Peyer's patch (tissue), 4 donors: ENCODE data around the gene USP34. TPM values are rescaled to one million over a fixed set of nuclear protein-coding genes. Genes with fewer than 3 reads are reported as not detected.

Experiments used
- DNase-seq, 3 donors: peaks; one replicate each; pipeline ENCODE4 v3.0.0-alpha.2; 2017 to 2019
- H3K27ac ChIP-seq, 4 donors: fragments of 200-600 bp; sonication (generic); one replicate each; pipeline ENCODE4 v1.5.1; 2016 to 2019
- H3K27me3 ChIP-seq, 2 donors: fragments of 200-600 bp; sonication (generic); one replicate each; pipeline ENCODE4 v1.5.1; 2019
- H3K36me3 ChIP-seq, 3 donors: fragments of 200-600 bp; sonication (generic); one replicate each; pipeline ENCODE4 v1.5.1; 2016 to 2019
- H3K4me1 ChIP-seq, 4 donors: fragments of 200-600 bp; sonication (generic); one replicate each; pipeline ENCODE4 v1.5.1; 2016 to 2019
- H3K4me3 ChIP-seq, 4 donors: fragments of 200-600 bp; sonication (generic); 1 replicate in 3 of 4; 2 replicates in 1 of 4; pipeline ENCODE4 v1.5.1; 2016 to 2019; ENCODE audit warnings: mild to moderate bottlenecking in 1 of 4
- H3K9me3 ChIP-seq, 4 donors: fragments of 200-600 bp; sonication (generic); one replicate each; pipeline ENCODE4 v1.5.1; 2016 to 2019; ENCODE audit warnings: mild to moderate bottlenecking in 1 of 4
- CTCF ChIP-seq, 6 experiments: fragments of 450-650 bp in 4 of 6; fragments of 200-600 bp in 2 of 6; sonication (generic) in 1 of 6; IDR thresholded peaks; one replicate each; pipeline ENCODE4 v1.5.1; 2017 to 2019; ENCODE audit warnings: antibody characterized with exemption in 6 of 6, mild to moderate bottlenecking in 3 of 6, moderate library complexity in 1 of 6
- POLR2A ChIP-seq, 2 donors: fragments of 450-650 bp; IDR thresholded peaks; one replicate each; pipeline ENCODE4 v1.5.1; 2017; ENCODE audit warnings: antibody characterized with exemption in 2 of 2, mild to moderate bottlenecking in 2 of 2, moderate library complexity in 2 of 2
- small RNA-seq, 2 donors: library from RNA; depleted of rRNA; stranded (forward); fragments of <200 nt; gene quantifications; one replicate each; pipeline ENCODE3, GENCODE V24; 2016
- total RNA-seq, 4 donors: library from RNA; depleted of rRNA; stranded (reverse); fragments of >200 nt; gene quantifications; one replicate each; pipeline ENCODE4 v1.1.0, GENCODE V29; 2016

Gene USP34
- total RNA-seq, 4 donors from 2014 or later, result 148 to 201 (median 172) TPM

DNA sequence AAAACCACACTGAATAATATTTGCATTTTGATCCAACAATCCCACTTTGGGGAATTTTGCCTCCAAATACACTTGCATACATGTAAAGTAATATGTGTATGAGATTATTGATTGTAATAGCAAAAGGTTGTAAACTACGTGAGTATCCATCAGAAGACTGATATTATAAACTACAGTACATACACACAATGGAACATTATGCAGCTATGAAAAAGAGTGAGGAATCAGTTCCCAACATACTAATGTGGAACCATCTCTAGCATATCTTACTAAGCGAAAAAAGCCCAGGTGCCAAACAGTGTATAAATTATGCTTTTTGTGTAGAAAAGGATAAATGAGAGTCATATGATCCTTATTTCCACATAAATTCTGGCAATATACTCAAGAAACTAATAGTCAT, 324.9 kb downstream of the USP34 start:
- Histone ChIP-seq H3K27me3 (no peaks in the 10 kb centered on the region), H3K4me1 (peaks cover 0 to 5% (median 2%) of the 10 kb centered on the region in 4 donors), H3K4me3 (peak overlapping the region in 1 of 4 donors; percentile 51), H3K27ac (peak overlapping the region in 1 of 4 donors; percentile 3), H3K36me3 (peaks cover 0 to 12% (median 0%) of the 10 kb centered on the region in 3 donors), H3K9me3 (no peaks in the 10 kb centered on the region)
- no peak for DNase-seq
- TF ChIP-seq CTCF (IDR thresholded peaks at IDR 0.05), result no peak
- no peak for TF ChIP-seq POLR2A (IDR thresholded peaks at IDR 0.05)

- H3K27ac ChIP-seq, result peak overlapping the region; percentile 71 to 83 (median 78)
- TF ChIP-seq POLR2A (IDR thresholded peaks at IDR 0.05), result peak in 1 of 2 donors; percentile 21
- no peak for TF ChIP-seq CTCF (IDR thresholded peaks at IDR 0.05)
- H3K9me3 ChIP-seq, result no peaks in the 10 kb centered on the region
- H3K4me3 ChIP-seq, result peak overlapping the region; percentile 48 to 61 (median 50)
- H3K27me3 ChIP-seq, result no peaks in the 10 kb centered on the region
- H3K36me3 ChIP-seq, result peaks cover 0 to 12% (median 0%) of the 10 kb centered on the region in 3 donors
- H3K4me1 ChIP-seq, result peaks cover 0 to 5% (median 2%) of the 10 kb centered on the region in 4 donors
- peak; percentile 82 to 96 (median 91) for DNase-seq
Measured at GRCh38 chr2:61144697-61145268, 326.1 kb downstream of the USP34 start.

DNA sequence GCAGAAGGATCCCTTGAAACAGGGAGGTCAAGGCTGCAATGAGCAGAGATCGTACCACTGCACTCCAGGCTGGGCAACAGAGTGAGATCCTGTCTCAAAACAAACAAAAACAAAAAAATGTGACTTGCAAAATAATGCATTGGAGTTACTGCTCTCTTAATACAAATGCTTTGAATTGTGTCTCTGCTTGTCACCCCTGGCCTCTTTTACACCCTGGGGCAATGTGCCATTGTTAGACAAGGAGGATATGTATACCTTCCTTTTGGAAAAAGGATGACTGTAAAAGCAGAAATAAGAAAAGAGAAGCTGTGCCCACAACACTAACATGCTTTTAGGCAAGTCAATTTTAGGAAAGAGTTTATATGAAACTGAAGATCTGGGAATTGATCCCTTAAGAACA, 329.7 kb downstream of the USP34 start:
- no peaks in the 10 kb centered on the region for H3K36me3 ChIP-seq
- no peaks in the 10 kb centered on the region for H3K27me3 ChIP-seq
- no peak overlapping the region for H3K4me3 ChIP-seq
- no peak overlapping the region for H3K27ac ChIP-seq
- DNase-seq, result no peak
- TF ChIP-seq CTCF (IDR thresholded peaks at IDR 0.05), result no peak
- no peak for TF ChIP-seq POLR2A (IDR thresholded peaks at IDR 0.05)
- peaks cover 0 to 5% (median 2%) of the 10 kb centered on the region in 4 donors for H3K4me1 ChIP-seq
- no peaks in the 10 kb centered on the region for H3K9me3 ChIP-seq

DNA sequence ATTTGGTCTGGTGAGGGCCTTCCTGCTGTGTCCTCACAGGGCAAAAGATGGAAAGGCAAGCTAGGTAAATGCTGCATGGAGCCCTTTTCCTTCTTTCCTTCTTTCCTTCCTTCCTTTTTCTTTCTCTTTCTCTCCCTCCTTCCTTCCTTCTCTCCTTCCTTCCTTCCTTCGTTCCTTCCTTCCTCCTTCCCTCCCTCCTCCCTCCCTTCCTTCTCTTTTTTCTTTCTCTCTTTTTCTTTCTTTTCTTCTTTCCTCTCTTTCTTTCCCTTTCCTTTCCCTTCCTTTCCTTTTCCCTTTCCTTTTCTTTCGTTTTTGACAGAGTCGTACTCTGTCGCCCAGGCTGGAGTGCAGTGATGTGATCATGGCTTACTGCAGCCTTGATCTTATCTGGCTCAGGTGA, 332.0 kb downstream of the USP34 start:
- DNase-seq, result no peak
- Histone ChIP-seq H3K36me3 (no peaks in the 10 kb centered on the region), H3K9me3 (no peaks in the 10 kb centered on the region), H3K27me3 (no peaks in the 10 kb centered on the region), H3K27ac (no peak overlapping the region), H3K4me1 (no peaks in the 10 kb centered on the region), H3K4me3 (no peak overlapping the region)
- TF ChIP-seq POLR2A (IDR thresholded peaks at IDR 0.05) (no peak), CTCF (IDR thresholded peaks at IDR 0.05) (no peak)

Small RNAs within 50 kb of the gene (small RNA-seq; reads per million reads assigned to genes)
- 0 reads per million in 2 donors for gene SNORA70B

Other genes with a start within 250 kb of the USP34 start
- 100 to 1,000 TPM in 3 of 4 donors, 10 to 100 TPM in 1; 71.1 to 158 (median 119) TPM for gene XPO1, start 67.3 kb upstream of the USP34 start, total RNA-seq